ENCODE data around the gene NDUFV3. TPM values are rescaled to one million over a fixed set of nuclear protein-coding genes. Genes with fewer than 3 reads are reported as not detected.

Gene NDUFV3
- total RNA-seq, 4 donors from 2014 or later: 96.4 to 109 (median 97.7) TPM

- Histone ChIP-seq H3K27ac (no peak overlapping the region), H3K9me3 (no peaks in the 10 kb centered on the region), H3K36me3 (no peaks in the 10 kb centered on the region), H3K27me3 (no peaks in the 10 kb centered on the region), H3K4me3 (no peak overlapping the region), H3K4me1 (peaks cover 9% of the 10 kb centered on the region in 2 donors)
- intact Hi-C loops (cut with DNase I; ENCODE audit: low total_unique reads) (no loop called here), in situ Hi-C loops (cut with MboI; ENCODE audit: low sequenced_read_pairs in 4 of 4) (loop anchor here in 1 of 4 donors (25.0 kb wide), 1 partner anchor 97 kb away; no protein-coding TSS in a partner anchor)
- no peak for ATAC-seq
- no peak for TF ChIP-seq POLR2A (IDR thresholded peaks at IDR 0.05)
- TF ChIP-seq CTCF (IDR thresholded peaks at IDR 0.05 in 4 of 5, conservative IDR thresholded peaks at IDR 0.05 in 1 of 5): no peak
- no peak for DNase-seq
Measured at GRCh38 chr21:42883921-42884320, 9.2 kb upstream of the NDUFV3 start.

GRCh38 chr21:42887326-42887725 lies 5.8 kb upstream of the NDUFV3 start:
- in situ Hi-C loops (cut with MboI; ENCODE audit: low sequenced_read_pairs in 4 of 4): loop anchor here in 1 of 4 donors (25.0 kb wide), 1 partner anchor 100 kb away; no protein-coding TSS in a partner anchor
- DNase-seq: no peak
- intact Hi-C loops (cut with DNase I; ENCODE audit: low total_unique reads): no loop called here
- H3K9me3 ChIP-seq: no peaks in the 10 kb centered on the region
- peaks cover 0 to 2% of the 10 kb centered on the region in 2 donors for H3K4me1 ChIP-seq
- H3K27ac ChIP-seq: no peak overlapping the region
- H3K36me3 ChIP-seq: no peaks in the 10 kb centered on the region
- TF ChIP-seq CTCF (IDR thresholded peaks at IDR 0.05 in 4 of 5, conservative IDR thresholded peaks at IDR 0.05 in 1 of 5) (no peak), POLR2A (IDR thresholded peaks at IDR 0.05) (no peak)
- no peak overlapping the region for H3K4me3 ChIP-seq
- no peak for ATAC-seq
- no peaks in the 10 kb centered on the region for H3K27me3 ChIP-seq

GRCh38 chr21:42892582-42892930 lies 553 bp upstream of the NDUFV3 start:
- Histone ChIP-seq H3K4me1 (peaks cover 12 to 15% of the 10 kb centered on the region in 2 donors), H3K27ac (peak overlapping the region; percentile 87 to 95 (median 92)), H3K4me3 (peak overlapping the region; percentile 59 to 80 (median 74)), H3K9me3 (no peaks in the 10 kb centered on the region), H3K36me3 (peaks cover 0 to 11% of the 10 kb centered on the region in 2 donors), H3K27me3 (no peaks in the 10 kb centered on the region)
- intact Hi-C loops (cut with DNase I; ENCODE audit: low total_unique reads) (loop anchor here (10.0 kb wide), 1 partner anchor 52 kb away; no protein-coding TSS in a partner anchor), in situ Hi-C loops (cut with MboI; ENCODE audit: low sequenced_read_pairs in 4 of 4) (loop anchor here in 1 of 4 donors (10.0 to 25.0 kb wide), 2 partner anchors 82 to 105 kb away; partner anchors contain the start of gene PKNOX1)
- peak; percentile 38 to 39 for ATAC-seq
- TF ChIP-seq CTCF (IDR thresholded peaks at IDR 0.05 in 4 of 5, conservative IDR thresholded peaks at IDR 0.05 in 1 of 5) (peak in 1 of 5 experiments; percentile 4), POLR2A (IDR thresholded peaks at IDR 0.05) (no peak)
- no peak for DNase-seq

GRCh38 chr21:42900446-42900845 lies 7.3 kb downstream of the NDUFV3 start:
- Histone ChIP-seq H3K4me3 (no peak overlapping the region), H3K27me3 (no peaks in the 10 kb centered on the region), H3K4me1 (peaks cover 0 to 1% of the 10 kb centered on the region in 2 donors), H3K27ac (no peak overlapping the region), H3K9me3 (no peaks in the 10 kb centered on the region), H3K36me3 (peaks cover 0 to 77% of the 10 kb centered on the region in 2 donors)
- no peak for DNase-seq
- intact Hi-C loops (cut with DNase I; ENCODE audit: low total_unique reads) (no loop called here), in situ Hi-C loops (cut with MboI; ENCODE audit: low sequenced_read_pairs in 4 of 4) (no loop called here)
- TF ChIP-seq CTCF (IDR thresholded peaks at IDR 0.05 in 4 of 5, conservative IDR thresholded peaks at IDR 0.05 in 1 of 5): no peak
- TF ChIP-seq POLR2A (IDR thresholded peaks at IDR 0.05): no peak
- no peak for ATAC-seq

- Histone ChIP-seq H3K27ac (no peak overlapping the region), H3K4me1 (no peaks in the 10 kb centered on the region), H3K36me3 (peaks cover 0 to 72% of the 10 kb centered on the region in 2 donors), H3K9me3 (no peaks in the 10 kb centered on the region), H3K4me3 (no peak overlapping the region), H3K27me3 (no peaks in the 10 kb centered on the region)
- in situ Hi-C loops (cut with MboI; ENCODE audit: low sequenced_read_pairs in 4 of 4): no loop called here
- ATAC-seq: no peak
- intact Hi-C loops (cut with DNase I; ENCODE audit: low total_unique reads): no loop called here
- TF ChIP-seq CTCF (IDR thresholded peaks at IDR 0.05 in 4 of 5, conservative IDR thresholded peaks at IDR 0.05 in 1 of 5): no peak
- no peak for TF ChIP-seq POLR2A (IDR thresholded peaks at IDR 0.05)
- no peak for DNase-seq
Measured at GRCh38 chr21:42903817-42904216, 10.7 kb downstream of the NDUFV3 start.
